Daoy (cell line): ENCODE data around the gene LIM2. TPM values are rescaled to one million over a fixed set of nuclear protein-coding genes. Genes with fewer than 3 reads are reported as not detected.
A peak's percentile ranks its signal among the peaks of the same experiment; 100 is the strongest.

Experiments used
- DNase-seq: peaks from one replicate; pipeline ENCODE4 v3.0.0-alpha.2; 2015; ENCODE audit warnings: low read depth
- total RNA-seq: library from RNA; depleted of rRNA; stranded (reverse); fragments of >200 nt; shearing (Covaris generic); gene quantifications from 2 replicates; pipeline ENCODE4 v1.2.3, GENCODE V29; 2014

LIM2 gene
- total RNA-seq, 1 experiment from 2014 or later, result not detected

GRCh38 chr19:51365965-51366388 lies 21.8 kb downstream of the LIM2 start, which contains the start of gene ETFB:
Gene ETFB (minus strand): TSS chr19:51366388. CDS start chr19:51366326, 62 bp downstream.
- no peak for DNase-seq

- peak; percentile 50 for DNase-seq
Measured at GRCh38 chr19:51365211-51365964, 22.4 kb downstream of the LIM2 start.

DNA sequence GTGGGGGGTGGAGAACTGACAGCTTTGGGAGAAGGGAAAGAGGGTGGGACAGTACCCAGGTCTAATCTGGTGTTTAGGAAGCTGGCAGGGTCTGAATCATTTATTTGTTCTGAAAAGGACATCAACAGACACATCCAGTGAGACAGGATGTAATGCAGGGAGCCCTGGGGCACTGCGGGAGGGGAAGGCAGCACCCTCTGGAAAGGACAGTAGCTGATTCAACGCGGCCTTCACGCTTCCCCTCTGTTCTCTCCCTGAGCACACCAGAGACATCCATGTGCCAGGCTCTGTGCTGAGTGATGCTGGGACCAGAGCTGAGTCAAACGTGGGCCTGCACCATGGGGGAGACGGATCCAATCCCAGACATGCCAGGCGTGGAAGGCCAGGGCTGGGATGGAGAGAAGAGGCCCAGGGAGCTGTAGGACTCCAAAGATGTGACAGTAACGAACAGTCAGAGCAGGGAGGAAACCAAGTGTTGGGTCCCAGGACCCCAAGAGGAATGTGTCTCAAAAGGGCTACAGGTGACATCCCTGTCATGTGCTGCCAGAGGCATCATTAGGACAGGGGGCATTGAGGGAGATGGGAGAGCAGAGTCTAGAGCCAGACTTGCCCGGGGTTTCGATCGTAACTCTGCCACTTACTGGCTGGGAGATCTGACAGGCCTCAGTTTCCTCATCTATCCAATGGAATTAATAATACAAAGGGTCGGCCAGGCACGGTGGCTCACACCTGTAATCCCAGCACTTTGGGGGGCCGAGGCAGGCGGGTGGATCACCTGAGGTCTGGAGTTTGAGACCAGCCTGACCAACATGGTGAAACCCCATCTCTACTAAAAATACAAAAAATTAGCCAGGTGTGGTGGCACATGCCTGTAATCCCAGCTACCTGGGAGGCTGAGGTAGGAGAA lies 23.3 kb downstream of the LIM2 start:
- peak; percentile 37 for DNase-seq

DNA sequence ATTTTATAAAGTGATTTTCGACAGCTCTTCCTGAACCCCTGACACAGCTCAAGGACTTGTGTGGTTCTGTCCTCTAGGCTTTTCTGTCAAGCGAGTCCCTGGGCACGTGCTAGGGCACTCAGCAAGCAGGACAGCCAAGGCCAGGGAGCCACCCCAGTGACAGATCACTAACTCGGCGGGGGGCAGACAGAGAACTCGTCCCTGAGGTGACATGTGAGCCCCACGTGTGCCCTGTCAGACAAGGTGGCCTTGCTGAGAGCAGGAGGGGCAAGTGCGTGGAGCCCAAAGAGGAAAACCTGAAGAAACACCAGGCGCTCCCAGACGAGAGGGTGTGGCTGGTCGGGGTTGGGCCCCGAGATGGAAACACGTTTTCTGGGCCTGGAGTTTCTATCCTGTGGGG lies 26.5 kb downstream of the LIM2 start:
- no peak for DNase-seq

DNA sequence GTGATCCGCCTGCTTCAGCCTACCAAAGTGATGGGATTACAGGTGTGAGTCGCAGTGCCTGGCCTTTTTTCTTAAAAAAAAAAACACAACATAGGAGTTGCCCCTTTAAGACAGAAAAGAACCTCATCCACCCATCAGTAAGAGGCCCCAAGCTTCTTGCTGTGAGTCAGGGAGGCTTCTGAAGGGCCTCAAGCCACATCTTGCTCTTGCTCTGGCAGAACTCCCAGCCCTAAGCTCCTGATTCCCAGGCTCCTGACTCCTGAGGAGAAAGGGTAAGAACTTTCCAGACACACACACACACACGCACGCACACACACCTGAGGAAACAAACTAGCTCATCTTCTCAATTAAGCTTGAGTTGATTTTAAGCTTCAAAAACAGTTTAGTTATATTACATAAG lies 28.5 kb downstream of the LIM2 start:
- peak; percentile 72 for DNase-seq

- DNase-seq, result no peak
Measured at GRCh38 chr19:51357952-51358351, 29.8 kb downstream of the LIM2 start.

GRCh38 chr19:51356159-51356801 lies 31.5 kb downstream of the LIM2 start:
- DNase-seq, result no peak

DNA sequence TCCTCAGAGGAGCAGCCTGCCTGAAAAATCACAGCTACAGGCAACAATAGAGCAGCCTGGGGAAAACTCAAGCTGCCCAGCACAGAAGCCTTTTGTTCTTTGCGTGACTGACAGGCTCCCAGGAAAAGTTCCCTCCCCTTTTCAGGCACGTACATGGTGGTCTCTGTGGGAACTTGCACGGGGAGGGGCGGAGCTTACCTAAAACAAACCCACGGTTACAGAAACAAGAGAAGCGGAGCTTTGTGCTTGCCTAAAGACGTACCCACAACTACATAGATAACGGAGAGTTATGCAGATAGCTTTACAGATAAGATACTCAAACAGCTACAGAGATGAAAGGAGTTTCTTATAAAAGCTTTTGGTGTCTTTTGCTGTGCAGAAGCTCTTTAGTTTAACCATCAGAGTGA lies 33.0 kb downstream of the LIM2 start:
- no peak for DNase-seq

GRCh38 chr19:51354103-51354741 lies 33.6 kb downstream of the LIM2 start:
- DNase-seq, result no peak

GRCh38 chr19:51352783-51353360 lies 34.9 kb downstream of the LIM2 start:
- DNase-seq, result no peak

GRCh38 chr19:51351266-51351990 lies 36.3 kb downstream of the LIM2 start:
- no peak for DNase-seq

GRCh38 chr19:51347209-51347928 lies 40.4 kb downstream of the LIM2 start:
- DNase-seq, result no peak

DNA sequence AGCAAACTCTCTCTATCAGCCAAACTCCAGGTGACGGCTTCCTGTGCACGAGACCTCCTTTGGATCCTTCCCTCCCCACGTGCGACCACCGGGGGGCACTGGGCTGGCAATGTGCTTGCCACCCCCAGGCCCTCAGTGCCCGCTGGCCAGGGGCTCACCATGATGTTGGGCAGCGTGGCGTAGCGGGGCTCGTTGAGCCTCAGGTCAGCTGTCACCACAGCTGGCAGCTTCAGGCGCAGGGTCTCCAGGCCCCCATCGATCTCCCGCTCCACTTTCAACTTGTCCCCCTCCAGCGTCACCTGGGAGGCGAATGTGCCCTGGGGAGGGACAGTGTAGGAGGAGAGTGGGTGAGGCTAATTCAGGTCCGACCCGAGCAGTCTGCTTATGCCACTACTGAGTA lies 41.0 kb downstream of the LIM2 start:
- no peak for DNase-seq

- DNase-seq, result no peak
Measured at GRCh38 chr19:51345076-51345620, 42.6 kb downstream of the LIM2 start.

GRCh38 chr19:51342631-51343569 lies 44.9 kb downstream of the LIM2 start:
- DNase-seq, result no peak

DNA sequence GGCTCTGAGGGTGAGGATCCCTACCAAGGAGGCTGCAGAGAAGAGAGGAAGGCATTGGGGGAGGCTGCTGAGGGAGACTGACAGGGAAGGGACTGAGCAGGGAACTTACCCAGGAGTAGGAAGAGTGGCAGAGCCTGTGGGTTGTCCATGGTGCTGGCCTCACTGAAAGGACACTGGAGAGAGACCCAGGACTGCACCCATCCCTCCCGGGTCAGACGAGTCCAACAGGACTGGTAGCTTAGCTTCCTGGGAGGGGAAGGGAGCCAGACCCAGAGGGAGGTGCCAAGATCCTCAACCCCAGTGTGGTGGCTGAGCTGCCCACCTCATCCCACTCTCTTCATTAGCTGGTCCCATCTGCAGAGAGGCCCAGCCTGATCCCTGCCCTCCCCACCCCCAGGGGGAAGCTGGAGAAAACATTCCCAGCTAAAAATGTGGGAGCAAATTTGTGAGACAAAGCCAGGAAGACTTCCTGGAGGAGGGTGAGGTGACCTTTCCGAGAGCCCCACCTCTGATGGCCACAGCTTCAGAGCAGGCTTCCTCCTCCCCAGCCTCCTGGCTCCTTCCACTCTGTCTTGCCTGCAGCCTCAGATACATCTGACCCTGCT lies 45.7 kb downstream of the LIM2 start, which contains the start of gene VSIG10L:
VSIG10L (minus strand) TSS at position 164 of the 605 bp plus-strand sequence; CDS start at position 149, 15 bp downstream.
- no peak for DNase-seq

DNA sequence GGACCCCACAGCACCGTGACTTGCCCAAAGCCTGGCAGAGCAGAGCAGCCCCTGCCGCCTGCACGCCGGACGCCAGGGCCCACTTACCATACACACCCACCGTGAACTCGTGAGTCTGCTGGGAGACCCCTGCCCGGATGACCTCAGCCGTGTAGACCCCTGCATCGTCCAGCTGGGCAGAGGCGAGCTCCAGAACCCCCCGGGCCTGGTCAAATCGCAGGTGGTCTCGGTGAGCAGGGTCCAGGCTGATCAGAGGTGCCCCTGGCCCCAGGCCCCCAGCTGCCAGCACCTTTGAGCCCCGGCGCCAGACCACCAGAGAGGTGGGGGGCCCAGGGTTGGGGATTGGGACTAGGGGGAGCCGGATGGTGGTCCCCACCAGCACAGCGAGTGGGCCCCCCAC lies 46.7 kb downstream of the LIM2 start:
- DNase-seq, result no peak
